T-helper 1 cell (primary cell): ENCODE results near the gene WNT3A.
"Not testable (repeated sequence)": the region's sequence is repeated elsewhere in the genome, so short reads cannot be mapped to it uniquely, and the experiment has no call there.

Source experiments
- DNase-seq, 5 donors: peaks; one replicate each; pipeline ENCODE4 v3.0.0-alpha.2; 2012 to 2020
- total RNA-seq, 4 donors: gene quantifications; one replicate each; lab custom pipeline; 2026; lab: John Stamatoyannopoulos, UW

The WNT3A gene
- total RNA-seq, result 0 to 0.23 (median 0.08) reads per million in 4 donors

GRCh38 chr1:228006786-228007048 is at the start of gene WNT3A:
Gene WNT3A, plus strand, starts transcription at chr1:228006998. Its CDS starts 131 bp downstream, at chr1:228007129.
- DNase-seq, result no peak

GRCh38 chr1:227958617-227959324 is 48.0 kb upstream of the WNT3A start:
- DNase-seq, result no peak

- no peak for DNase-seq
Measured at GRCh38 chr1:227959325-227959860, 47.4 kb upstream of the WNT3A start.

- no peak for DNase-seq
Measured at GRCh38 chr1:227961651-227962466, 44.9 kb upstream of the WNT3A start.

GRCh38 chr1:227966733-227967132 is 40.1 kb upstream of the WNT3A start:
- not testable (repeated sequence) for DNase-seq

GRCh38 chr1:227967815-227968214 is 39.0 kb upstream of the WNT3A start:
- not testable (repeated sequence) for DNase-seq

- DNase-seq, result not testable (repeated sequence)
Measured at GRCh38 chr1:227970076-227970995, 36.5 kb upstream of the WNT3A start.

- not testable (repeated sequence) for DNase-seq
Measured at GRCh38 chr1:227971216-227971615, 35.6 kb upstream of the WNT3A start.

- DNase-seq, result not testable (repeated sequence)
Measured at GRCh38 chr1:227971643-227972282, 35.0 kb upstream of the WNT3A start.

- DNase-seq, result not testable (repeated sequence)
Measured at GRCh38 chr1:227972283-227972679, 34.5 kb upstream of the WNT3A start.

- DNase-seq, result not testable (repeated sequence)
Measured at GRCh38 chr1:227972843-227973374, 33.9 kb upstream of the WNT3A start.

- DNase-seq, result not testable (repeated sequence)
Measured at GRCh38 chr1:227973724-227974288, 33.0 kb upstream of the WNT3A start.

- not testable (repeated sequence) for DNase-seq
Measured at GRCh38 chr1:227975583-227976283, 31.1 kb upstream of the WNT3A start.

GRCh38 chr1:227987181-227987580 is 19.6 kb upstream of the WNT3A start:
- no peak for DNase-seq

GRCh38 chr1:227994632-227995300 is 12.0 kb upstream of the WNT3A start:
- DNase-seq, result no peak

GRCh38 chr1:227996187-227996950 is 10.4 kb upstream of the WNT3A start:
- DNase-seq, result no peak

- no peak for DNase-seq
Measured at GRCh38 chr1:227998374-227999055, 8.3 kb upstream of the WNT3A start.

- peak in 4 of 5 donors; percentile 43 to 68 (median 52) for DNase-seq
Measured at GRCh38 chr1:227999056-227999930, 7.5 kb upstream of the WNT3A start.
